Osteocyte (in vitro differentiated cells): Measurements from ENCODE around the gene ZBTB16. TPM values are rescaled to one million over a fixed set of nuclear protein-coding genes. Genes with fewer than 3 reads are reported as not detected.
A peak's percentile ranks its signal among the peaks of the same experiment; 100 is the strongest.

Source experiments
- DNase-seq: peaks from one replicate; pipeline ENCODE4 v3.0.0; 2021; ENCODE audit warnings: mixed read lengths; ENCODE audit not compliant: unreplicated experiment; ENCODE audit errors: extremely low spot score
- H3K27ac Mint-ChIP-seq: one replicate; pipeline ENCODE4 v1.8.0; 2021; ENCODE audit warnings: mild to moderate bottlenecking, mixed read lengths; ENCODE audit not compliant: unreplicated experiment
- H3K27me3 Mint-ChIP-seq: one replicate; pipeline ENCODE4 v1.8.0; 2021; ENCODE audit warnings: mixed read lengths; ENCODE audit not compliant: unreplicated experiment
- H3K36me3 Mint-ChIP-seq: one replicate; pipeline ENCODE4 v1.8.0; 2021; ENCODE audit warnings: mixed read lengths; ENCODE audit not compliant: unreplicated experiment
- H3K4me1 Mint-ChIP-seq: one replicate; pipeline ENCODE4 v1.8.0; 2021; ENCODE audit warnings: mixed read lengths; ENCODE audit not compliant: unreplicated experiment
- H3K4me3 Mint-ChIP-seq: one replicate; pipeline ENCODE4 v1.8.0; 2021; ENCODE audit warnings: mild to moderate bottlenecking, moderate library complexity, mixed read lengths; ENCODE audit not compliant: unreplicated experiment
- H3K9me3 Mint-ChIP-seq: one replicate; pipeline ENCODE4 v1.8.0; 2021; ENCODE audit warnings: mixed read lengths; ENCODE audit not compliant: unreplicated experiment
- total RNA-seq: library from RNA; stranded (reverse); gene quantifications from 2 replicates; pipeline ENCODE4 v1.2.1, GENCODE V29; 2021
- TF ChIP-seq, protein P1 (sequence below): fragments of 200-600 bp; sonication (generic); IDR thresholded peaks from 2 replicates; pipeline ENCODE4 v1.5.0; 2021; ENCODE audit warnings: antibody characterized with exemption, mild to moderate bottlenecking, moderate library complexity

The ZBTB16 gene
- total RNA-seq, 1 donor from 2014 or later: 20.3 TPM

DNA sequence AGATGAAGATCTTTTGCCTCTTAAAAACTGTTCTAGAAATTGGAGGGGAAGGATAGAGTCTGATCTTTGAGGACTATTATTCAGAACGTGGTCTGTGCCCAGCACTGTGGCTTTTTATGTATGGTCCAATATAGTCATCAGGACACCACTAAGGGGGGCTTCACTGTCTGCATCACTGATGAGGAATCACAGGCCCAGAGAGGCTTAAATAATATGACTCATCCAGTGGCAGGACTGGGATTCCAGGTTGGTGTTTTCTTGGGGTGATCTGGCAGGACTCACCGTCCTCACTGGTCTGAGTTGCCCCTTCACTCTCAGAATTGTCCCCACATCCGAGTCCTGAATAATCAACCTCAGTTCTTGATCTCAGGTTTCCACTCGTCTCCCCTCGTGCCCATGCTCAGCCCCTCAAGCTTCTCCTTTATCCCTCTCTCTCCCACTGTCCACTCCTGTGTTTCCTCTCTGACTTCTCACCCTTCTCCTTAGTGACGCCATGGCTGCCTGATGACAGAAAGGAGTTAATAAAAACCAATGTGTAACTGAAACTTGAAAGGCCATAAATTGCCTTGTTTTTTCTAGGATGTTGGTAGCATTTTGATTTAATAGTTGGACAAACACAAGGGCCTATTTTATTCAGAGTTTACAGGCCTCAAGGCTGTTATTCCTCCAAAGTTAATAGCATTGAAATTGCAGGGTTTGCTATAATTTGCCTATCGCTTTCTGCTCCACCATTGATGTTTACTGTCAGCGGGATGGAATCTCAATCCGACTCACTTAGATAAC lies 141.0 kb downstream of the ZBTB16 start:
- Mint-ChIP-seq H3K36me3 (peaks cover 10% of the 10 kb centered on the region), H3K27me3 (peaks cover 7% of the 10 kb centered on the region), H3K27ac (peak overlapping the region; percentile 35), H3K4me3 (no peak overlapping the region), H3K9me3 (no peaks in the 10 kb centered on the region), H3K4me1 (peaks cover 29% of the 10 kb centered on the region)
- TF ChIP-seq, protein P1, sequence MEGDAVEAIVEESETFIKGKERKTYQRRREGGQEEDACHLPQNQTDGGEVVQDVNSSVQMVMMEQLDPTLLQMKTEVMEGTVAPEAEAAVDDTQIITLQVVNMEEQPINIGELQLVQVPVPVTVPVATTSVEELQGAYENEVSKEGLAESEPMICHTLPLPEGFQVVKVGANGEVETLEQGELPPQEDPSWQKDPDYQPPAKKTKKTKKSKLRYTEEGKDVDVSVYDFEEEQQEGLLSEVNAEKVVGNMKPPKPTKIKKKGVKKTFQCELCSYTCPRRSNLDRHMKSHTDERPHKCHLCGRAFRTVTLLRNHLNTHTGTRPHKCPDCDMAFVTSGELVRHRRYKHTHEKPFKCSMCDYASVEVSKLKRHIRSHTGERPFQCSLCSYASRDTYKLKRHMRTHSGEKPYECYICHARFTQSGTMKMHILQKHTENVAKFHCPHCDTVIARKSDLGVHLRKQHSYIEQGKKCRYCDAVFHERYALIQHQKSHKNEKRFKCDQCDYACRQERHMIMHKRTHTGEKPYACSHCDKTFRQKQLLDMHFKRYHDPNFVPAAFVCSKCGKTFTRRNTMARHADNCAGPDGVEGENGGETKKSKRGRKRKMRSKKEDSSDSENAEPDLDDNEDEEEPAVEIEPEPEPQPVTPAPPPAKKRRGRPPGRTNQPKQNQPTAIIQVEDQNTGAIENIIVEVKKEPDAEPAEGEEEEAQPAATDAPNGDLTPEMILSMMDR: no peak
- no peak for DNase-seq

DNA sequence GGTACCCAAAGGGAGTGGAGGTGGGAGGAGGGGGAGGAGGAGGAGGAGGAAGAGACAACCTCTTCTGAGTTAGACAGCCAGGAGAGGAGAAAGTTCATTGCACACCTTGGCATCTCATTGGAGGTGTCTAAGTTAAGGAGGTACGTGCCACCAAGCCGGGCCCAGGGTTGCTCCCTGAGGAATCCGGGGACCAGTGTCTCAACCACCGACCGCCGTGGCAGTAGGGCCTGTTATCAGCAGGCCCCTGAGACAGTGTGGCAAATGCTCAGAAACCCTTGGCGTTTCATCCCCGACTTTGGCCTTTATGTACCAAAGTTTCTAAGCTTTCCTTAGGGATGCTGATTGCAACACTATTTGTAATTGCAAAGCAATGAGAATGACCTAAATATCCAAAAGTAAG lies 141.7 kb downstream of the ZBTB16 start:
- Mint-ChIP-seq H3K27me3 (peaks cover 7% of the 10 kb centered on the region), H3K9me3 (no peaks in the 10 kb centered on the region), H3K27ac (no peak overlapping the region), H3K4me3 (no peak overlapping the region), H3K4me1 (peaks cover 29% of the 10 kb centered on the region), H3K36me3 (peaks cover 10% of the 10 kb centered on the region)
- TF ChIP-seq, protein P1: no peak
- no peak for DNase-seq

DNA sequence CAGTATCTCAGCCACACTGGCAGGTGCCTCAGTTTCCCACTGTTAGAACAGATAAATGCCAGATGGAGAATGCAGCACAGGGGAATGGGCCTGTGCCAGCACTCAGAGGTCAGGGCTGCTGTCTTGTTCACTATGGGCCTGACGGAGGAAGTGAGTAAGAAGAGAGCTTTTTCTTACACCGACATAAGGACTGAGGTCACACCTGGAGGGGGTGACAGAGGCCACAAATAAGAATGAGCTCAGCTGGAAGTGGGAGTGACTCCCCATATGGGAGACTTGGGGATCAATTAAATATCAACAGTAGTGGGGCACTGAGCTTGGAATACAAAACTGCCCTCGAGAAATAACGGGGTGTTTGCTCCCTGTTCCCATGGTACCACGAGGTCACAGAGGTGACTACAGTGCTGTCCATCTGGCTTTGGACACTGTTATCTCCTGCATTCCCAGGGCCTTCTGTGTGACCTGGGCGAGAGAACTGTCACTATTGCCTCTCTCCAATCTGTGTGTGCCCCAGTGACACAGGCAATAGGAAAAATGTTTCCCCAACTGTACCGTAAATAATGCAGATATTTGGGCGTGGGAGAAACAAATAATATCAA lies 142.6 kb downstream of the ZBTB16 start:
- Mint-ChIP-seq H3K4me3 (no peak overlapping the region), H3K9me3 (no peaks in the 10 kb centered on the region), H3K4me1 (peaks cover 26% of the 10 kb centered on the region), H3K36me3 (peaks cover 10% of the 10 kb centered on the region), H3K27ac (no peak overlapping the region), H3K27me3 (peaks cover 7% of the 10 kb centered on the region)
- DNase-seq: no peak
- TF ChIP-seq, protein P1: no peak

DNA sequence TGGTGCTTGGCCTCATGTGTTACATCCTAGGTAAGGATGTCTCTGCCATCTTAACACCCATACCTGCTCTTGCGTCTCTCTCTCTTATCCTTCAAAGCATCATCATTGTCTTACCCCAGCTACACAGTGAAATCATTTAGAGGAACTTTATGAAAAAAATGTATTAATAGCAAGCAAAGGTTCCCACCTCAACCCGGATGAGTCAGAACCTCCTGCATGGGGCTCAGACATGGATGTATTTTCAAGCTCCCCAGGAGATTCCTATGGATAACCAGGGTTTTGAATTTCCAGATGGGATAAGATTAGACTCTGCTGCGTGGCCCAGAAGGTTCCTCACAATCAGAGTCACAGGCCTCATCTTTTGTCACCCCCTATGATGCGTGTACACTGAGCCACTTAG lies 147.6 kb downstream of the ZBTB16 start:
- no peak overlapping the region for H3K4me3 Mint-ChIP-seq
- peaks cover 19% of the 10 kb centered on the region for H3K4me1 Mint-ChIP-seq
- no peak for DNase-seq
- no peaks in the 10 kb centered on the region for H3K9me3 Mint-ChIP-seq
- H3K27ac Mint-ChIP-seq: no peak overlapping the region
- H3K27me3 Mint-ChIP-seq: peaks cover 23% of the 10 kb centered on the region
- peaks cover 30% of the 10 kb centered on the region for H3K36me3 Mint-ChIP-seq
- TF ChIP-seq, protein P1: no peak

DNA sequence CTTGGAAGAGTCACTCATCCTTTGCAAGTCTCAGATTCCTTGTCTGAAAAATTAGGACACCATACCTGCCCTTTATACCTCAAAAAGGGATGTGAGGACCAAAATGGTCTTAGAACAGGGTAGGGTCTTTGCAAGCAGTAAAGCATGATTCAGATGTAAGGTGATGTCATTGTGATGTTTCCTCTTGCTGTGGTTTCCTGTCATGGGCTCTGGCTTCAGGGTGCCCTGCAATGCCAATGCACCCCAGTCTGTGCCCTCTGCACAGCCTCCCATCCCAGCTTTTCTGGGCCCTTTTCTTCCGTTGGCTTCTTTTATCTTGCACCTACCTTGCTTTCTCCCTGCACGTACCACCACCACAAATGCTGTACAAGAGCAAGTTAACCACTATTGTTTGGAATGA lies 148.9 kb downstream of the ZBTB16 start:
- Mint-ChIP-seq H3K36me3 (peaks cover 27% of the 10 kb centered on the region), H3K4me1 (peaks cover 19% of the 10 kb centered on the region), H3K27ac (no peak overlapping the region), H3K9me3 (no peaks in the 10 kb centered on the region), H3K4me3 (no peak overlapping the region), H3K27me3 (peaks cover 21% of the 10 kb centered on the region)
- TF ChIP-seq, protein P1: no peak
- DNase-seq: no peak
